ENCODE results near the gene IMPDH2. TPM values are rescaled to one million over a fixed set of nuclear protein-coding genes. Genes with fewer than 3 reads are reported as not detected.

Gene IMPDH2
- total RNA-seq, 1 donor from 2014 or later: 412 TPM

DNA sequence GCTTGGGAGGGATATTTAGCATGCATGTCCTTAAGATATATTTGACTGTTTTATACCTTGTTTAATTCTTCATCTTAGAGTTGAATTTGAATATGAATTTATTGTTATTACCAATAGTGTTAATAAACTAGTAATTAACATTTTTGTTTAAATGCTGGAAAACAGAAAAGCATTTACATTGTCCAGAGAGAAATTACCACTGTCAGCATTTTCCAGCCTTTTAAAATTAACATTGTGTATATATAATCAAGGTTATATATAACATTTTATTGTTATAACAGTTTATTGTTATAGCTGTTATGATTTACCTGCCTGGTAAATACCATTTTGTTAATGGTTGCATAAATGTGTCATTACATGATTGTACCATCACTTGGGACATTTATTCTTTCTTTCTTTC lies 47.2 kb downstream of the IMPDH2 start:
- Mint-ChIP-seq H3K36me3 (ENCODE audit: low read depth) (peaks cover 71% of the 10 kb centered on the region), H3K27me3 (ENCODE audit: low read depth) (no peaks in the 10 kb centered on the region), H3K4me1 (ENCODE audit: low read depth) (no peaks in the 10 kb centered on the region), H3K4me3 (ENCODE audit: low read depth) (no peak overlapping the region), H3K9me3 (no peaks in the 10 kb centered on the region), H3K27ac (no peak overlapping the region)
- DNase-seq (ENCODE audit: low spot score): no peak
- intact Hi-C loops (cut with micrococcal nuclease): loop anchor here (10.0 kb wide), 1 partner anchor 183 kb away; the partner anchor contains the start of gene CCDC71

DNA sequence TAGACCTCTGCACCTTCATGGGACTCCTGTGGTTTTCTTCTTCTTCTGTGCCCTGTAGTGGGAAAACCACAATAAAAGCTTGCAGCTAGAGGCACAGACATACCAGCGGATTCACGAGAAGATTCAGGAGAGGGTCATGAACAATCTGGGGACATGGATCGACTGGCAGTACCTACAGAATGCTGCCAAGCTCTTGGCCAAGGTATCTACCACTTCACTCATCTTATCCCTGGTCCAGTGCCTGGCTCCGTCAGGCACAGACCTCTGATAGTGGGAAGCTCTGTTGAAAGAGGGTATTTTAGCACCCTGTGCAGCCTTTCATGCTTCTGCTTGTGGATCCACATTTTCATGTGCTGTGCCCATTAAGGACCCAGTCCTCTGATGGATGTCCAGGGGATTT lies 48.9 kb downstream of the IMPDH2 start:
- Mint-ChIP-seq H3K36me3 (ENCODE audit: low read depth) (peaks cover 79% of the 10 kb centered on the region), H3K4me1 (ENCODE audit: low read depth) (no peaks in the 10 kb centered on the region), H3K27ac (no peak overlapping the region), H3K9me3 (no peaks in the 10 kb centered on the region), H3K4me3 (ENCODE audit: low read depth) (no peak overlapping the region), H3K27me3 (ENCODE audit: low read depth) (no peaks in the 10 kb centered on the region)
- intact Hi-C loops (cut with micrococcal nuclease): loop anchor here (10.0 kb wide), 1 partner anchor 185 kb away; the partner anchor contains the start of gene CCDC71
- no peak for DNase-seq (ENCODE audit: low spot score)

DNA sequence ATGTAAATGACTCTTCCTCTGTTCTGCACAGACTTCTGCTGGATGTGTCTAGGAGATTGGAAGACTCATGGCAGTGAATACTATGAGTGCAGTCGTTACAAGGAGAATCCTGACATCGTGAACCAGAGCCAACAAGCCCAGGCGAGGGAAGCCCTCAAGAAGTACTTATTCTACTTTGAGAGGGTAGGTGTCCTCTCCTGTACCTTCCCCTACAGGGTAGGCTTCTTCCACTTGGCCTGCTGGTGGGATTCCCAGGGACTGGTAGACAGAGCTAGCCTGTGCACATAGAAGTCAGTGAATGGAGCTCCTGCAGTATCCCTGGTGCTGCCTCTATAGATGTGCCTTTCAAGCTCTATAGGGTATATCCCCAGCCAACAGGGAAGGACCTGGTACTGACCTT lies 49.7 kb downstream of the IMPDH2 start:
- intact Hi-C loops (cut with micrococcal nuclease): no loop called here
- peaks cover 79% of the 10 kb centered on the region for H3K36me3 Mint-ChIP-seq (ENCODE audit: low read depth)
- H3K27ac Mint-ChIP-seq: no peak overlapping the region
- no peaks in the 10 kb centered on the region for H3K27me3 Mint-ChIP-seq (ENCODE audit: low read depth)
- no peaks in the 10 kb centered on the region for H3K9me3 Mint-ChIP-seq
- no peak overlapping the region for H3K4me3 Mint-ChIP-seq (ENCODE audit: low read depth)
- H3K4me1 Mint-ChIP-seq (ENCODE audit: low read depth): no peaks in the 10 kb centered on the region
- DNase-seq (ENCODE audit: low spot score): no peak

Other genes with a start within 250 kb of the IMPDH2 start
- 30.7 and 32.4 TPM in 2 replicates for gene PRKAR2A, start 181.5 kb downstream of the IMPDH2 start, total RNA-seq
- 16.2 and 19.0 TPM in 2 replicates for gene SLC25A20, start 130.5 kb downstream of the IMPDH2 start, total RNA-seq
- gene ARIH2, start 110.6 kb downstream of the IMPDH2 start, total RNA-seq: 156 and 163 TPM in 2 replicates
- 37.8 and 39.1 TPM in 2 replicates for gene P4HTM, start 39.2 kb downstream of the IMPDH2 start, total RNA-seq
- 161 and 167 TPM in 2 replicates for gene WDR6, start 22.0 kb downstream of the IMPDH2 start, total RNA-seq
- gene DALRD3, start 10.8 kb downstream of the IMPDH2 start, total RNA-seq: 30.4 and 30.5 TPM in 2 replicates
- gene NDUFAF3, start 7.3 kb downstream of the IMPDH2 start, total RNA-seq: 118 and 120 TPM in 2 replicates
- gene QRICH1, start 64.7 kb upstream of the IMPDH2 start, total RNA-seq: 145 and 164 TPM in 2 replicates
- gene QARS1, start 75.4 kb upstream of the IMPDH2 start, total RNA-seq: 209 and 226 TPM in 2 replicates
- gene USP19, start 91.4 kb upstream of the IMPDH2 start, total RNA-seq: 47.9 and 54.8 TPM in 2 replicates
- 0.34 TPM in 1 of 2 replicates, not detected in the other for gene LAMB2, start 103.7 kb upstream of the IMPDH2 start, total RNA-seq
- 24.4 and 24.9 TPM in 2 replicates for gene CCDC71, start 136.9 kb upstream of the IMPDH2 start, total RNA-seq
- gene KLHDC8B, start 142.2 kb upstream of the IMPDH2 start, total RNA-seq: 2.5 and 2.6 TPM in 2 replicates
- 7.7 and 7.8 TPM in 2 replicates for gene C3orf62, start 247.8 kb upstream of the IMPDH2 start, total RNA-seq

Measured in activated T-helper 2 cell treated with anti-CD3 and anti-CD28 coated beads, Interferon-gamma antibody, Interleukin-2, Interleukin-4, amounts not matched to agents 10 μg/mL and 5 μg/mL and 100 μg/mL, durations not matched to agents 14 hours and 24 hours and 36 hours (primary cell).